Non-pigmented ciliary epithelial cell (primary cell): Measurements from ENCODE around the gene MFGE8.

ENCODE experiments used
- DNase-seq: peaks from one replicate; pipeline ENCODE4 v3.0.0-alpha.2; 2010; ENCODE audit warnings: low read depth

The MFGE8 gene

GRCh38 chr15:88874275-88874674, 38.9 kb downstream of the MFGE8 start:
- DNase-seq = no peak

GRCh38 chr15:88873786-88874185, 39.4 kb downstream of the MFGE8 start:
- no peak for DNase-seq

- DNase-seq = no peak
These were observed 40.5 kb downstream of the MFGE8 start for GRCh38 chr15:88872706-88873105.

GRCh38 chr15:88872106-88872505, 41.1 kb downstream of the MFGE8 start:
- DNase-seq = no peak

DNA sequence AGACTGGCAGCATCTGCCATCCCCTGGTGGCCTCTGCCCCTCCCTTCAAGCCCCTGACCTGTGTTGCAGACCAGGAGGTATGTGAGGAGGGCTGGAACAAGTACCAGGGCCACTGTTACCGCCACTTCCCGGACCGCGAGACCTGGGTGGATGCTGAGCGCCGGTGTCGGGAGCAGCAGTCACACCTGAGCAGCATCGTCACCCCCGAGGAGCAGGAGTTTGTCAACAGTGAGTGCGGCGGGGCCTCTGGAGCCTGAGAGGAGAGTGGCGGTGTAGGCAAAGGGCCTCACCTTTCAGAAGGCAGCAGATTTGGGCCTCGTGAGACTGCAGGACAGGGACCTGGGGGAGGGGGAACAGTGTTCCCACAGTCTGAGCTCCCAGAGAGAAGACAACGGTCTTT, 41.9 kb downstream of the MFGE8 start:
- DNase-seq = no peak

- DNase-seq = no peak
These were observed 46.8 kb downstream of the MFGE8 start for GRCh38 chr15:88866295-88866881.

DNA sequence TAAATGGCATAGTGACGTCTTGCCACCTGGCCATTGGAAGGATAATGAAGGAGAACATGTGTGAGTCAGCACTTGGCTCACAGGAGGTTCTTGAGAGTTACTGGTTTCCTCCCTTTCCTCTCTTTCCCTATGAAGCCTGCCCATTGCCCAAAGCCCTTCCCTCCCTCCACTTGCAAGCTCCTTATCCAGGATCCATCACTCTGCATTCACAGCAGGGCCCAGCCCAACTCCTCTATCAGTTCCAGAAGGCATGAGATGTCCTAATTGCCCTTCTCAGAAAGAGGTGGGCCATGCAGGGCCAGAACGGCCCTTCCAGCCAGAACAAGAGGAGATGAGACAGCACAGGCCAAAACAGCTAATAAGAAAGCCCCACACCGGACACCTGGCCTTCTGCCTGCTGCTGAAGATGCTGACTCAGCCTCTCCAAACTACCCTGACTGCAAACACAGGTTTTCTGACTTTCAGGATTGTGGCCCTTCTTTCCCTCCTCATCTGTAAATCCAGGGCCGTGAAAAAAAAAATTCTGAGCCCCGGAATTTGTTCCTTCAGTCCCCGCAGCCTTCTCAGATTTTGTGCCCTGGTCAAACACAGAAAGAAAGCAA, 47.6 kb downstream of the MFGE8 start:
- DNase-seq = no peak

- DNase-seq = no peak
These were observed 48.2 kb downstream of the MFGE8 start for GRCh38 chr15:88864861-88865497.

DNA sequence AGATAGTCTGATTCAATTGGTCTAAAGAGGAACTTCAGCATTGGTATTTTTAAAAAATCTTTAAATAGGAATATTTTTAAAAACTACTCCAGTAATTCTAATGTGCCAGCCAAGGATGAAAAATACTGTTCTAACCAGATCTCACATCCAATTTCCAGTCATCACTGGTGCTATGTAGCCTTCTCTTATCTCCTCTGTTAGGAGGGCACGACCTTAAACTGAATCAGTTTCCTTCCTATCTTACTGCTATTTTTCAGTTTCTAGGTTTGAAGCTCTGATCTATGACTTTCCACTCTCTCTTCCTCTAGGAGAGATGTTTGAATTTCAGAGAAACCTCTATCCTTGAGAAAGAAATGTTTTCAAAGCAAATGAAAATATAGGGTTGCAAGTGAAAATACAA, 49.8 kb downstream of the MFGE8 start:
- no peak for DNase-seq

- no peak for DNase-seq
These were observed 53.0 kb downstream of the MFGE8 start for GRCh38 chr15:88860212-88860611.

DNA sequence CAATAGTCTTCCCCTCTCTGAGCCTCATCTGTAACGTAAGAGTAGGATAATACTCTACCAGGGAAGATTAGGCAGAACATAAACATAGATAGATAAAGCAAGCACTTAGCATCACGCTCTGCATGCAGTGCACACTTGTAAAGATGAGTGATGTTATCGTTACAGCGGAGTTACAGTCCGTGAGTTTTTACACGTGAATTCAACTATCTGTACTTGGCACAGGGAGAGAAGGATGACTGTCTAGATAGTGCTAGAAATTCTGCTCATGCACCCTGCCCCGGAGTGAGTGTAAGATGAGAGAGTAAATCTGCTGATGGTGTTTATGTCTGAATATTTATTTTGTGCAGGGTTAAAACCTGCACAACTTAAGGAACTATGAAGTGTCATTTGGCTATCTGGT, 53.6 kb downstream of the MFGE8 start:
- no peak for DNase-seq

DNA sequence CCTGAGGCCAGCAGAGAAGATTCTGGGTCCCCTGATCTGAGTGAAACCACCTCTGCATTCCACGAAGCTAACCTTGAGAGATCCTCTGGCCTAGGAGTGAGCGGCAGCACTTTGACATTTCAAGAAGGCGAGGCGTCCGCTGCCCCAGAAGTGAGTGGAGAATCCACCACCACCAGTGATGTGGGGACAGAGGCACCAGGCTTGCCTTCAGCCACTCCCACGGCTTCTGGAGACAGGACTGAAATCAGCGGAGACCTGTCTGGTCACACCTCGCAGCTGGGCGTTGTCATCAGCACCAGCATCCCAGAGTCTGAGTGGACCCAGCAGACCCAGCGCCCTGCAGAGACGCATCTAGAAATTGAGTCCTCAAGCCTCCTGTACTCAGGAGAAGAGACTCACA, 54.2 kb downstream of the MFGE8 start:
- DNase-seq = no peak

GRCh38 chr15:88852476-88852875, 60.7 kb downstream of the MFGE8 start:
- no peak for DNase-seq

- DNase-seq = no peak
These were observed 63.7 kb downstream of the MFGE8 start for GRCh38 chr15:88849376-88850072.
